ENCODE results near the gene MAPK10.

MAPK10 gene

GRCh38 chr4:86278126-86278525, 81.7 kb downstream of the MAPK10 start:
- no peak for DNase-seq (ENCODE audit: low spot score)

- no peak for DNase-seq (ENCODE audit: low spot score)
Measured at GRCh38 chr4:86274642-86275041, 85.2 kb downstream of the MAPK10 start.

- DNase-seq (ENCODE audit: low spot score): no peak
Measured at GRCh38 chr4:86272669-86273068, 87.2 kb downstream of the MAPK10 start.

DNA sequence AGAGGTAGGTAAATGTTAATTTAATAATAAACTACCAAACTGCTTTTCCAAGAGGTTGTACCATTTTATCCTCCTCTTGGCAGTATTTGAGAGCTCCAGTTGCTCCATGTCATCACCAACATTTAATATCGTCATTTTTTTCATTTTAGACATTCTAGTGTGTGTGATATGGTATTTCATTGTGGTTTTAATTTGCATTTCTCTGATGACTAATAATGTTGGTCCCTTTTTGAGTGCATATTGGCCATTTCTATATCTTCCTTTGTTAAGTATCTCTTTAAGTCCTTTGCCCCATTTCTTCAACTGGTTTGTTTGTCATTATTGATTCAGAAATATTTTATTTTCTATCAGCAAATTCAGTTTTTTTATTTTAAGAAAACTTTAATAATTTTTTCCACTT, 88.8 kb downstream of the MAPK10 start:
- DNase-seq (ENCODE audit: low spot score): no peak

GRCh38 chr4:86269354-86269753, 90.5 kb downstream of the MAPK10 start:
- no peak for DNase-seq (ENCODE audit: low spot score)

GRCh38 chr4:86264241-86264640, 95.6 kb downstream of the MAPK10 start:
- no peak for DNase-seq (ENCODE audit: low spot score)

DNA sequence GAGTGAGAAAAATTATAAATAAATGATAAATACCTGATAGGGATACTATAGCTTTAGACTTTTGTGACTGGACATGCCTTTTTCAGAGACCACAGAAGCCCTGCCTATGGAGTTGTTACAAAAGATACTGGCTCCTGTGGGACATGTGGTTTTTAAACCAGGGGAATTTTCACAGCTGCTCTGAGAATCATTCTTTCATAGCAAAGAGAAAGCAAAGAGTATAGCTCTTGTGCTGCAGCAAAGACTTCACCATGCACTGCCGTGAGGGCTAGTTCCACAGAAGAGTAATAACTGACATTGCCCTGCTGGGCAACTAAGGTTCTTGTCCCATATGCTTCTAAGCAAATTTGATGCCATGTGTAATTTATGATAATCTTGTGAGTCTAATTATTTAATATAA, 98.2 kb downstream of the MAPK10 start:
- DNase-seq (ENCODE audit: low spot score): no peak

DNA sequence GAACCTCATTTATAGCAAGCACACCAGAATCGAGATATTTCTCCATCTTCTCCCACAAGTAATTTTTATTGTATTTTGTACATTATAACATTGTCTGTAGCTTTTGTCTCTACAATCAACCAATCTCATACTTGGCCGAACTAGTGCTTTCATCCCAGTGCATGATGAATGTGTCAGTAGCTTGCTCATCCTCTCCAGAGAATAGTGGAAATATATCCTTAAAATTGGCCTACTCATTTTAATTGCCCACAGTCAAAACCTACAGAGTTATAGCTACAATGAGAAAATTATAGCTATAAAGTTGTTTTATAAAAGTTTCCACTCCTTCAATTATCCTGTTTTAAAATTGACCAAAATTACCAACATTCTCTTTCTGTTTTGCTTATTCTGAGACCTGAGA, 103.8 kb downstream of the MAPK10 start:
- DNase-seq (ENCODE audit: low spot score): no peak

- no peak for DNase-seq (ENCODE audit: low spot score)
Measured at GRCh38 chr4:86250619-86251018, 109.2 kb downstream of the MAPK10 start.

DNA sequence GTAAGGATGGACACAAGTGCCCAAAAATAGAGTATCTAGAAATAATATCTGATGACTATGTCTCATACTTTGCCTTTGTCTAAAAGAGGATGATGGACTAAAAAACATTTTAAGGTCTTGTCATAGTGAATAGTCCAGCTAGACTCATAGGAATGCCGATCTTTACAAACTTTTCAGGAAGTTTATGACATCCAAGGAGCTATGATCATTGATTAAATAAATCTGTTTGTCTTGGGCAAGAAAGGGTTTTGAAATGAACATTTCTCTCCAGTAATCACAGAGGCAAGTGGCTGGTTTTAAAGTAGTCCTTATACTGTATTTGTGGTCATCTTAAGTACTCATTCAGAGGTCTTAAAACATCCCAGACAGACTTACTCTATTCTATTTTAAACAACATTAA, 109.8 kb downstream of the MAPK10 start:
- no peak for DNase-seq (ENCODE audit: low spot score)

DNA sequence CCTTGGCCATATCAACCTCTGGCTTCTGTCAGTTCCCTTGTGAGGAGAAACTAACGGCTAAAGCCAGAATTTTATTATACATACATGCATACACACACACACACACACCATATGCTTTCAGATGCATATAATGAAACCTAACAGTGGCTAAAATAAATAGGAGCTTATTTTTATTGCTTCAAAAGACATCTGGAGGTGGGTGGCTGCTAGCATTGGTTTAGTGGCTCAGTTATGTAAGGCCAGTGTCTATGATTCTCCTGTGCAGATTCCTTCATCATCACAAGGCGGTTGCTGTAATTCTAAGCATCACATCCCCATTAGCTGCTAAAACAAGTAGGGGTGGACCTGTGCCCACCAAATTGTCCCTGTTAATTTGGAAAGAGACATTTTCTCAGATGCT, 110.8 kb downstream of the MAPK10 start:
- DNase-seq (ENCODE audit: low spot score): no peak

DNA sequence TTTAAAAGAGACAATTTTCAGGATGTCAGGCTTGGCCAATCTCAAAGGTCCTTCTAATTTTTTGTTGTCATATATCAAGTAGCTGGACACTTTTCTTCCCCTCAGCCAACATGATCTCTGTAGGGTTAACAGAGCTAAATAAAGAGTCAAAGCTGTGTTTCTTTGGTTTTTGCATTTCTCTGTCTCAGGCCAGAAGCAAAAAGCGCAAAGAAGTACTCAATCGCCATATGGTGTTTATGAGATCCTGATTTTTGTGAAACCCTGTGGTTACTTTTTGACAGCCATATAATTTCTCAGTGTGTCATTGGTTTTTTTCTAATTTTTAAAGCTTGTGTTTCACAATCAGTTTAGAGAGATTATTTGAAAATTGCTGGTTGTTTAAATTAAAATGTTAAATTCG, 111.9 kb downstream of the MAPK10 start:
- no peak for DNase-seq (ENCODE audit: low spot score)

GRCh38 chr4:86247320-86247719, 112.5 kb downstream of the MAPK10 start:
- DNase-seq (ENCODE audit: low spot score): no peak

DNA sequence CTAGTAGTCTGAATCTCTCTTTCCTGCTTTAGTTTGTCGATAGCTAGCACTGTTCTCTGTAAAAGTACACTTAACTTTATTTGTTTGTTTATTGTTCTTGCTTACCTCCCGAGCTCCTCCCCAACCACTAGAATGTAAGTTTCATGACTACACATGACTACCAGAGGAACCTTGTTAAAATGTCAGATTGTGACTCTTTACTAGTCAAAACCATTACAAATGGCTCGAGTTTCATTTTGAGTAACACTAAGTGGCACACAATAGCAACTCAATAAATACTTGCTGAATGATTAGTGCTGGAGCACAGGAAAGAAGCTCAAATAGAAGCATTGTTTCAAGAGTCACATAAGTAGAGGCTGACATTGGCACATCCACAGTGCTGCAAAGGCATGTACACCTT, 116.1 kb downstream of the MAPK10 start:
- DNase-seq (ENCODE audit: low spot score): no peak

DNA sequence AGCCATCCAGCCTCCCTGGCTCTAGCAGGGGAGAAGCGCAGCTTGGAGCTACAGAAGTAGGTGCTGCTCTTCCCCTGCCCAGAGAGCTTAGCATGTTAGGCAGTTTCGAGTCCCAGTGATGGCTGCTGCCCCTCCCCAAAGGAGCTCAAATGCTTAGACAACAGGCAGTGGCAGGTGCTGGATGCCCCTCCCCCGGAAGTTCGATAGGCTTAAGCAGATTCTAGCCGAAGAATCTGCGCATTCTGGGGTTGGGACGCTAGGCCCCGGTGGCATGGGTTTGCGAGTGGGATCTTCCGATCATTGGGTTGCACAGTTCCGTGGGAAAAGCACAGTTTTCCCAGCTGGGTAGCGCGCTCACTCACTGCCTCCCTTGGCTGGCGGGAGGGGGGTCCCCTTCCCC, 117.2 kb downstream of the MAPK10 start:
- no peak for DNase-seq (ENCODE audit: low spot score)

- DNase-seq (ENCODE audit: low spot score): no peak
Measured at GRCh38 chr4:86235549-86235948, 124.3 kb downstream of the MAPK10 start.

GRCh38 chr4:86233681-86234080, 126.2 kb downstream of the MAPK10 start:
- peak; percentile 34 for DNase-seq (ENCODE audit: low spot score)

DNA sequence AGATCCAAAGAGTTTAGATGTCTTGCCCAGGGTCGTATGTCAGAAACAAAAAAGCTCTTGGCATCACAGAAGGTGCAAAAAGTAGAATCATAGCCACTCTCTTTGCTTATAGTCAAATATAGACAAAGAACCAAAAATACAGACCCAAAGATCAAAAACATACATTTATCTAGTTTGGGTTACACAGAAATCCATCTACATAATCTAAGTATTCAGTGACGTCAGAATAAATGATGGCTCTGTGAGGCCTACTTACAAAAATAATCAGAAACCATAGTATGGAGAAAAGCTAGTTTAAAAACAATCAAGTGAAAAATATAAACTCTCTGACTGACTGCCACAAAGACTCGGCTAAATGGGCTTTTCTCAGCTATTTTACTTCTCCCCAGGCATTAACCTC, 126.8 kb downstream of the MAPK10 start:
- no peak for DNase-seq (ENCODE audit: low spot score)

DNA sequence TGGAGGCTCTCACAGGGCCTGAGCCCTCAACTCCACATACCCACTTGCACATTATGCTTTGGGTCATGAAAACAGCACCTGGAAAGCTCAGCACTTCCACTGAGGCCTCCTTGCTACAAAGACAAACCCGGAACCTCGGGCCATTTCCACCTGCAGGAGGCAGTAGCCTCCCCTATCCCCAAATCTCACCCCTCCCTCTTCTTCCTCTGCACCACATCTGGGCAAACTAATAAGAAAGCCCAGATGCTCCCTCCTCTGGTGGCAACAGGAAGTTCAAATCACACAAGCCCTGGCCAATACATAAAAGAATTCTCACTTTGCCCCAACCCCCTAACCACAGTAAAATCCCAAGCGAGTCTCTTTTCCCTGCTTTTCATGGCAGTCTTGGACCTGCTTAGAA, 136.4 kb downstream of the MAPK10 start:
- peak; percentile 47 for DNase-seq (ENCODE audit: low spot score)

- no peak for DNase-seq (ENCODE audit: low spot score)
Measured at GRCh38 chr4:86221002-86221401, 138.9 kb downstream of the MAPK10 start.

DNA sequence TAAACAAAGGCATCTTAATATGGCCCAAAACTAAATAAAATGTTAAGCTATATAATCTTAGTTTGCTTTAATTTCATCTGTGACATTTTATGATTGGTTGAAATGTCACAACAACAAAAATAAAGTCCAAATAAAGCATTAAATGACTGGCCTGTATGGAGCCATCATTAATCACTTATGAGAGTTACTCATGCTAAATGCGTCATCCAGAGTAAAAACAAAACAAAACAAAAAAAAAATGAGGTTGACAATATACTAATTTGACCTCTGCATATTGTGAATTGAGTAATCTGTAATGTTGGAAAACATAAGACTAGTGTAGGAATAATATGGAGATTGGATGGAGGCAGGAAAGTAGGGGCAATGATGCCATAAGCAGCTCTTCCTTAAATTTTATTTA, 139.7 kb downstream of the MAPK10 start:
- no peak for DNase-seq (ENCODE audit: low spot score)

- no peak for DNase-seq (ENCODE audit: low spot score)
Measured at GRCh38 chr4:86218746-86219473, 140.9 kb downstream of the MAPK10 start.

DNA sequence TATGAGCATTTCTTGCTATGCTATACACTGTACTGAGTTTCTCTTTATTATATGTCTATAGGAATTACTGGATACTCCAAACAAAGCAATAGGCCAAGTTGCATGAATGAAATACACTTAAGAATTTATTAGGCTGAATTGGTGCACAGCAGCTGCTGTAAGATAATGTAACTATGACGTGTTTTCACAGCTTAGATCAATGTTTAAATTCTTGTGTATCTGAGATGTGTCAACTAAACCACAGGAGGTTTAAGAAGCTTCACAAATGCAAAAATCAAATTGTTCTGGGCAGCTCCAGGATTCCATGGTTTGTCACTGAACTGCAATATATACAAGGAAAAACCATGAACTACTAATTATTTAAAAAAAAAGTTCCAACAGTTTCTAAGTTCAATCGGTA, 156.7 kb downstream of the MAPK10 start:
- no peak for DNase-seq (ENCODE audit: low spot score)

- no peak for DNase-seq (ENCODE audit: low spot score)
Measured at GRCh38 chr4:86185659-86186058, 174.2 kb downstream of the MAPK10 start.

- no peak for DNase-seq (ENCODE audit: low spot score)
Measured at GRCh38 chr4:86184901-86185285, 175.0 kb downstream of the MAPK10 start.
